Measurements from ENCODE around the gene ZNF511. TPM values are rescaled to one million over a fixed set of nuclear protein-coding genes. Genes with fewer than 3 reads are reported as not detected.

Gene ZNF511
- polyA plus RNA-seq, 1 donor = 20.9 TPM

DNA sequence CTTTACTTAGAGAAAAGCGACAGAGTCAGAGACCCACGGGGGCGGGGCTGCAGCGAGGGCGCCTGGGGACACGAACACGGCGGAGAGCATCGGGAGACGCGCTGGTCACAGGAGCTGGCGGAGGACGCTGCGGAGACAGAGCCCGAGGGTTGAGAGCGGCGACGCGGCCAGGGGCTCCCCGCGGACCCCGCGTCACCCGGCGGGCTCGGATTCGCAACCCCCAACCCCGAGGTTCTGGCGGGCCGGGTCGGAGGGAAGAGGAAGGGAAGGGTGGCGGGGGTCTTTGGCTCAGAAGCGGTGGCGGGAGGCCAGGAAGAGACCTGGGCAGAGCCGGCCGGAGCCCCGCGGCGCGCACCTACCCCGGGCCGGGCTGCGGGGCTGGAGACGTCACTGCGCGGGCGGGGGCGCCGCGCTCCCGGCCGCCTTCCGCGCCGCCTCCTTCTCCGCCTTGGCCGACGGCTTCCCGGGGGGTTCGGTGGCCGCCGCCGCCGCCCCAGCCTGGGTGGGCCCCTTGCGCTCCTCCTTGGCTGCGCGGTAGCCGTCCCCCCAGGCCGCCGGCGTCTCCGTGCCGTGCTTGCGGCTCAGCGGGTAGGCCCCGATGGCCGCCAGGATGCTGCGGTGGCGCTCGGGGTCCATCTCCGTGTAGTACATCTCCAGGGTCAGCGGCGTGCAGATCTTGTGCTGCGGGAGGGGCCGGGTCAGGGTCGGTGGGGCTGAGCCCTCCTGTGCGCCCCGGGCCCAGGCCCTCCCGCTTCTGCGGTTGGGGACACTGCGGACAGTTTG, 16.9 kb downstream of the ZNF511 start:
- DNase-seq = no peak
- peak overlapping the region; percentile 33 for H3K27ac ChIP-seq (ENCODE audit: low read length)
- peaks cover 11% of the 10 kb centered on the region for H3K4me1 ChIP-seq (ENCODE audit: control insufficient read depth, insufficient read depth, low read length)
- no peaks in the 10 kb centered on the region for H3K36me3 ChIP-seq (ENCODE audit: control insufficient read depth, insufficient read depth, low read length)
- peaks cover 54% of the 10 kb centered on the region for H3K27me3 ChIP-seq (ENCODE audit: control insufficient read depth, insufficient read depth, low read length)
- H3K4me3 ChIP-seq (ENCODE audit: low read length) = peak overlapping the region; percentile 18
- WGBS (ENCODE audit: insufficient coverage, low lambda C conversion rate) = no CpG with 5 or more reads among the region's 91 CpGs
- H3K9me3 ChIP-seq (ENCODE audit: control insufficient read depth, low read depth, low read length) = peaks cover 11% of the 10 kb centered on the region

DNA sequence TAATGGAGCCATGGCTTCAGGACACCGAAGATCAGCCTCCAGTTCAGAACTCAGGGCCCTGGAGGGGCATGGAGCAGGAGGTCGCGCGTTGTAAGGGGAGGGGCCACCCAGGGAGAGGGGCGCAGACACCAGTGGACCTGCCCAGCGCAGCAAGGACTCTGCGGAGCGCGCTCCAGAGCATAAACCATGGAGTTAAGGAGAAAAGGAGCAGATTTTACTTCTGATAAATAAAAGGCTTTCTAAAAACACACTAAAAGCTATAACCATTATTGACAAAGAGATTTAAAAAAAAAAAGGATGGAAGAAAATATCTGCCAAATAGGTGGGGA, 17.5 kb downstream of the ZNF511 start:
- no peak for DNase-seq
- Histone ChIP-seq H3K27ac (ENCODE audit: low read length) (no peak overlapping the region), H3K4me1 (ENCODE audit: control insufficient read depth, insufficient read depth, low read length) (peaks cover 11% of the 10 kb centered on the region), H3K9me3 (ENCODE audit: control insufficient read depth, low read depth, low read length) (peaks cover 8% of the 10 kb centered on the region), H3K27me3 (ENCODE audit: control insufficient read depth, insufficient read depth, low read length) (peaks cover 60% of the 10 kb centered on the region), H3K36me3 (ENCODE audit: control insufficient read depth, insufficient read depth, low read length) (no peaks in the 10 kb centered on the region), H3K4me3 (ENCODE audit: low read length) (peak overlapping the region; percentile 10)
- no CpG with 5 or more reads among the region's 9 CpGs for WGBS (ENCODE audit: insufficient coverage, low lambda C conversion rate)

- Histone ChIP-seq H3K27me3 (ENCODE audit: control insufficient read depth, insufficient read depth, low read length) (peaks cover 68% of the 10 kb centered on the region), H3K27ac (ENCODE audit: low read length) (no peak overlapping the region), H3K4me3 (ENCODE audit: low read length) (no peak overlapping the region), H3K9me3 (ENCODE audit: control insufficient read depth, low read depth, low read length) (peaks cover 8% of the 10 kb centered on the region), H3K36me3 (ENCODE audit: control insufficient read depth, insufficient read depth, low read length) (no peaks in the 10 kb centered on the region), H3K4me1 (ENCODE audit: control insufficient read depth, insufficient read depth, low read length) (peaks cover 11% of the 10 kb centered on the region)
- WGBS (ENCODE audit: insufficient coverage, low lambda C conversion rate) = no CpG with 5 or more reads among the region's 28 CpGs
- DNase-seq = no peak
Measured at GRCh38 chr10:133326745-133327650, 18.3 kb downstream of the ZNF511 start.

DNA sequence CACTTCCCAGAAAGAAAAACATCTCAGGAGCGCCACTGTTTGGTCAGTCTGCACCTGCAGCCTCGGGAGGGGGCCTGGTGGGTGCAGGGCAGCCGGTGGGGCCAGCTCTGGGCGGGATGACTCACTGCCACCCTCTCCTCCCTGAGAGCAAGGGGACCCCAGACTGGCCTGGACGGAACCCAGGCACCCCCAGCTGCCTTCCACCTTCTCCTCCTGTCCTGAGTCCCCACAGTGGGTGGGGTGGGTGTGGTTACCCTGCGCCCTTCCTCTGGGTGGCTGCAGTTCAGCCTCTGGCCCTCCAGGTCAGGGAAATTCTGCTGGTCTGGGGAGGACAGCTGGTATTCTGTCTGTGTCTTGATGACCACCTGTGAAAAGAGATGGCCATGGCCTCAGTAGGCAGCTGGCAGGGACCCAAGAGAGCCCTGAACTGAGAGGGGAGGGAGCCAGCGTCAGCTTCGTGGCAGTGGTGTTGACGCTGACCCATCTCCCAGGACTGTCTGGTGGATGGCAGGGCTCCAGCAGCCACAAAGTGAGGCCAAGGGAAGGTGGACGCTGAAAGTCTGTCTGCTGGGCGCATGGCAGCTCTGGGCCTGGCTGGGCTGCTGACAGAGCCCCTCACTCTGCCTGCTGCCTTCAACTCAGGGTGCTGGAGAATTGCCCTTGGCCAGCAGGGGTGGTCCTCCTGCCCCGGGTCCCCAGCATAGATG, 19.1 kb downstream of the ZNF511 start:
- no CpG with 5 or more reads among the region's 12 CpGs for WGBS (ENCODE audit: insufficient coverage, low lambda C conversion rate)
- no peak for DNase-seq
- H3K36me3 ChIP-seq (ENCODE audit: control insufficient read depth, insufficient read depth, low read length) = no peaks in the 10 kb centered on the region
- no peak overlapping the region for H3K4me3 ChIP-seq (ENCODE audit: low read length)
- H3K27me3 ChIP-seq (ENCODE audit: control insufficient read depth, insufficient read depth, low read length) = peaks cover 75% of the 10 kb centered on the region
- H3K27ac ChIP-seq (ENCODE audit: low read length) = no peak overlapping the region
- peaks cover 11% of the 10 kb centered on the region for H3K4me1 ChIP-seq (ENCODE audit: control insufficient read depth, insufficient read depth, low read length)
- peaks cover 8% of the 10 kb centered on the region for H3K9me3 ChIP-seq (ENCODE audit: control insufficient read depth, low read depth, low read length)

GRCh38 chr10:133328358-133329343, 19.9 kb downstream of the ZNF511 start:
- DNase-seq = no peak
- Histone ChIP-seq H3K27ac (ENCODE audit: low read length) (no peak overlapping the region), H3K36me3 (ENCODE audit: control insufficient read depth, insufficient read depth, low read length) (no peaks in the 10 kb centered on the region), H3K4me1 (ENCODE audit: control insufficient read depth, insufficient read depth, low read length) (peaks cover 11% of the 10 kb centered on the region), H3K4me3 (ENCODE audit: low read length) (no peak overlapping the region), H3K27me3 (ENCODE audit: control insufficient read depth, insufficient read depth, low read length) (peaks cover 80% of the 10 kb centered on the region), H3K9me3 (ENCODE audit: control insufficient read depth, low read depth, low read length) (peaks cover 11% of the 10 kb centered on the region)
- no CpG with 5 or more reads among the region's 15 CpGs for whole genome bisulfite sequencing (ENCODE audit: insufficient coverage, low lambda C conversion rate)

GRCh38 chr10:133329491-133330202, 20.9 kb downstream of the ZNF511 start:
- Histone ChIP-seq H3K27ac (ENCODE audit: low read length) (no peak overlapping the region), H3K4me3 (ENCODE audit: low read length) (peak overlapping the region; percentile 4), H3K27me3 (ENCODE audit: control insufficient read depth, insufficient read depth, low read length) (peaks cover 84% of the 10 kb centered on the region), H3K36me3 (ENCODE audit: control insufficient read depth, insufficient read depth, low read length) (no peaks in the 10 kb centered on the region), H3K4me1 (ENCODE audit: control insufficient read depth, insufficient read depth, low read length) (peaks cover 11% of the 10 kb centered on the region), H3K9me3 (ENCODE audit: control insufficient read depth, low read depth, low read length) (peaks cover 14% of the 10 kb centered on the region)
- WGBS (ENCODE audit: insufficient coverage, low lambda C conversion rate) = 4% methylated on average over 5 of the region's 37 CpGs
- peak; percentile 73 to 79 for DNase-seq

DNA sequence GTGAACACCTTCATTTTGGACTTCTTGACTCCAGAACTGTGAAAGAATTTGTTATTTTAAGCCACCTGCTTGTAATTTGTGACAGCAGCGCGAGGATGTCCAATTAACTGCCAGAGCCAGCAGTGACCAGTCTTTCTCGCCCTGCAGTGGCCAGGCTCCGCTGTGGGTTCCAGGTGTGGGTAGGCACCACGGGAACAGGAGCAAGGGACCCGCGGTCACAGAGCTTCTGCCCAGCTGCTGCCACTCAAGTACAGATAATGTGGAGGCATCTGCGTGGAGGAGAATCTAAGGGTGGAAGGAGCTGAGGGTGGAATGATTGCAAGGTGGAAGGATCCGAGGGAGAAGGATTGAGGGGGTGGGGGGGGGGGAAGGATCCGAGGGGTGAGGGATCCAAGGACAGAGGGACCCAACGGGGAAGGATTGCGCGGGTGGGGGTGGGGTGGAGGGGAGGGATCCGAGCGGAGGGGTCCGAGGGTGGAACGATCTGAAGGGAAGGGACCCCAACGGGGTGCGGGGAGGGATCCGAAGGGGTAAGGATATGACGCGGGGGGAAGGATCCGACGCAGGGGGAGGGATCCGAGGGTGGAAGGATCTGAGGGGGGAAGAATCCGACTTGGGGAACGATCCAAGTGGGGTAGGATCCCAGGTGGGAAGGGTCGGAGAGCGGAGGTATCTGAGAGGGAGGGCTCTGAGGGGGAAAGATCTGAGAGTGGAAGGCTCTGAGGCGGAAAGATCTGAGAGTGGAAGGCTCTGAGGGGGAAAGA, 24.4 kb downstream of the ZNF511 start:
- Histone ChIP-seq H3K27ac (ENCODE audit: low read length) (no peak overlapping the region), H3K36me3 (ENCODE audit: control insufficient read depth, insufficient read depth, low read length) (no peaks in the 10 kb centered on the region), H3K27me3 (ENCODE audit: control insufficient read depth, insufficient read depth, low read length) (peaks cover 85% of the 10 kb centered on the region), H3K4me3 (ENCODE audit: low read length) (no peak overlapping the region), H3K9me3 (ENCODE audit: control insufficient read depth, low read depth, low read length) (peaks cover 26% of the 10 kb centered on the region), H3K4me1 (ENCODE audit: control insufficient read depth, insufficient read depth, low read length) (peaks cover 7% of the 10 kb centered on the region)
- DNase-seq = no peak
- WGBS (ENCODE audit: insufficient coverage, low lambda C conversion rate) = 78% methylated on average over 7 of the region's 30 CpGs

DNA sequence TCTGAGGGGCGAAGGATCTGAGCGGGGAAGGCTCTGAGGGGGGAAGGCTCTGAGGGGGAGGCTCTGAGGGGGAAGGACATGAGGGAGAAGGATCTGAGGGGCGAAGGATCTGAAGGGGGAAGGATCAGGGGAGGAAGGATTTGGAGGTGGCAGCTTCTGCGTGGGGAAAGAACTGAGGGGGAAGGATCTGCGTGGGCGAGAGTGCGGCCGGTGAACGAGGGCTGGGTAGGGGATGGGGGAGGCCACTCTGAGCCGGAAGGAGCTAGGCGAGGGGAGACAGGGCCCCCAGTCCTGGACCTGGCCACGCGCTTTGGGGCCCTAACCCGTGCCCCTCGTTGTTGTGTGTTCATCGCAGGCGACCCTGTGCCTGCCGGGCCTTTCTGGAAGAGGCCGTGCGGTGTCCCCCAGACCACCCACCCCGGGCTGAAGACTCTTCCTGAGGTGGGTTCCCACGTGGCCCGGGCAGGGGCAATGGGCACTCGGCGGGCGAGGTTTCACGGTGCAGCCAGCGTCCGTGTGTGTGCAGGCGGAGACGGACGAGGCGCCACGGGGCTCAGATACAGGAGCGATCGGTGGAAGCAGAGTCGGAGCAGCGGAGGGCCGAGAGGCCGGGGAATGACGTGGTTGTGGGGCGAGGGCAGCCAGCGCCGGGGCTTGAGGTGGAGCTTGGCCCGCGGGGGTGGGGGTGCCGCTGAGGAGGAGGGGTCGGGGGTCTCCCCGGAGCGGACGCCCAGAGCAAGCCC, 26.0 kb downstream of the ZNF511 start:
- peaks cover 73% of the 10 kb centered on the region for H3K27me3 ChIP-seq (ENCODE audit: control insufficient read depth, insufficient read depth, low read length)
- H3K4me1 ChIP-seq (ENCODE audit: control insufficient read depth, insufficient read depth, low read length) = peaks cover 7% of the 10 kb centered on the region
- H3K9me3 ChIP-seq (ENCODE audit: control insufficient read depth, low read depth, low read length) = peaks cover 35% of the 10 kb centered on the region
- peak in 1 of 2 donors; percentile 19 for DNase-seq
- no peak overlapping the region for H3K27ac ChIP-seq (ENCODE audit: low read length)
- no peak overlapping the region for H3K4me3 ChIP-seq (ENCODE audit: low read length)
- H3K36me3 ChIP-seq (ENCODE audit: control insufficient read depth, insufficient read depth, low read length) = no peaks in the 10 kb centered on the region
- no CpG with 5 or more reads among the region's 51 CpGs for WGBS (ENCODE audit: insufficient coverage, low lambda C conversion rate)

Data from large intestine (tissue), 3 donors.